Left lung (tissue), 10 donors: Measurements from ENCODE around the gene BPIFB1. TPM values are rescaled to one million over a fixed set of nuclear protein-coding genes. Genes with fewer than 3 reads are reported as not detected.
A peak's percentile ranks its signal among the peaks of the same experiment; 100 is the strongest.

Source experiments
- ATAC-seq: fragments of 200-7000 bp; cut with Tn5 transposase; one replicate; pipeline ENCODE4 v1.9.1; 2020; ENCODE audit warnings: moderate library complexity
- DNase-seq, 4 donors: peaks; one replicate each; pipeline ENCODE4 v3.0.0-alpha.2; 2013 to 2020
- H3K27ac ChIP-seq, 2 donors: fragments of 200-600 bp; sonication (generic) in 1 of 2; one replicate each; pipeline versions ENCODE4 v1.5.0 to v1.8.0; 2020 to 2021
- H3K27me3 ChIP-seq, 2 donors: fragments of 200-600 bp; sonication (generic) in 1 of 2; one replicate each; pipeline versions ENCODE4 v1.5.0 to v1.8.0; 2020 to 2021
- H3K36me3 ChIP-seq, 2 donors: fragments of 200-600 bp; sonication (generic) in 1 of 2; one replicate each; pipeline versions ENCODE4 v1.5.0 to v1.8.0; 2020 to 2021
- H3K4me1 ChIP-seq, 2 donors: fragments of 200-600 bp; one replicate each; pipeline ENCODE4 v1.8.0; 2021
- H3K4me3 ChIP-seq, 2 donors: fragments of 200-600 bp; sonication (generic) in 1 of 2; one replicate each; pipeline versions ENCODE4 v1.5.0 to v1.8.0; 2020 to 2021; ENCODE audit warnings: mild to moderate bottlenecking in 1 of 2
- H3K9me3 ChIP-seq, 2 donors: fragments of 200-600 bp; sonication (generic) in 1 of 2; one replicate each; pipeline versions ENCODE4 v1.5.0 to v1.8.0; 2020 to 2021
- CTCF ChIP-seq, 2 donors: fragments of 200-600 bp; sonication (generic) in 1 of 2; IDR thresholded peaks; one replicate each; pipeline versions ENCODE4 v1.5.0 to v1.8.0; 2021; ENCODE audit warnings: antibody characterized with exemption in 2 of 2
- intact Hi-C, 2 donors: fragments of 100-400 bp; cut with DNase I; formaldehyde crosslinking; loops; one replicate each; pipeline versions ENCODE4 v1.11.2 to v1.14.2; 2022
- polyA plus RNA-seq, 6 donors: library from polyadenylated mRNA; unstranded; fragments of 120-200 nt; gene quantifications; one replicate each; pipeline ENCODE4 v1.2.1, GENCODE V29; 2013; ENCODE audit not compliant: insufficient read length in 6 of 6
- total RNA-seq, 2 donors: library from RNA; stranded (reverse); fragmentation: NEBNext Ultra II Directional; extraction: Animal tissue kit (Norgen Biotek cat#: 25700); gene quantifications; one replicate each; pipeline ENCODE4 v1.2.1, GENCODE V29; 2021
- donor health status: DM: no; HTN: yes; CAD: no.
- donor health status: DM: no; HTN: no; CAD: no.

BPIFB1 gene
- total and polyA plus RNA-seq, 8 donors, result 0.11 to 121 (median 0.19) TPM; not detected in 4

DNA sequence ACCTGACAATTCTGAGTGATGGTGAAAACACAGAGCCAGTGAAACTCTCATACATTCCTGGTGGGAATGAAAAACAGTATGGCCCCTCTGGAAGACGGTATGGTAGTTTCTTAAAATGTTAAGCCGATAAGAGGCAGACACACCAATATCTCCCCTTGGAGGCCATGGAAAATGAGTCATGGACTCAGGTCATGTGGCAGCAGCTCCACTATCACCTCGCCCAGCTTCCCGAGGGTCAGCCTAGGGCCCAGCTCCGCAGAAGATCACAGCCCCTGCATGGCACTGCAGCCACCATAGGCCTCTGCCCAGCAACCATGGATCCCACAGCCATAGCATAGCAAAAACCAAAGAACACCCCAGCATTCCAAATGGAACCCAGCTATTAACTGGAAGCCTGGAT lies 25.8 kb upstream of the BPIFB1 start:
- H3K27me3 ChIP-seq, result no peaks in the 10 kb centered on the region
- H3K36me3 ChIP-seq, result no peaks in the 10 kb centered on the region
- no peak for TF ChIP-seq CTCF (IDR thresholded peaks at IDR 0.05)
- intact Hi-C loops, result no loop called here
- no peaks in the 10 kb centered on the region for H3K4me1 ChIP-seq
- no peak for ATAC-seq
- H3K9me3 ChIP-seq, result peaks cover 0 to 7% of the 10 kb centered on the region in 2 donors
- H3K4me3 ChIP-seq, result no peak overlapping the region
- no peak overlapping the region for H3K27ac ChIP-seq
- no peak for DNase-seq

DNA sequence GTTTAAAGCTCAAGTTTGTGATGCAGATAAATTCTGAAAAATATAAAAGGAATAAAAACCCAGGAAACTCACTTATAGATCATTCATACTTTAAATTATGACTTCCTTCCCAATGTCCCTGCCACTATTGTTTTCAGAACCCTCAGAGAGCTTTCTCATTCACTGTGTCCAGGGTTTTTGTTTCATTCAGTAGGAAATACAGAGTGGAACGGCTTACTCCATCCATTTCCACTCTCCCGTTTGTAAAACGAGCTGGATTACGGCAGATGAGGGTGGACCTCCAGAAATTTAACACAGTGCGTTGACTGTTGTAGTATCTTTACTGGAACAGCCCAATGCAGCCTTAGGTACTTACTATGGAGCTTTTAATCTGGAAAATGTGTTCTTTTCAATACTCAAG lies 23.6 kb upstream of the BPIFB1 start:
- intact Hi-C loops, result no loop called here
- Histone ChIP-seq H3K4me3 (no peak overlapping the region), H3K27me3 (peaks cover 0 to 5% of the 10 kb centered on the region in 2 donors), H3K4me1 (peaks cover 0 to 5% of the 10 kb centered on the region in 2 donors), H3K27ac (no peak overlapping the region), H3K36me3 (no peaks in the 10 kb centered on the region), H3K9me3 (peaks cover 0 to 7% of the 10 kb centered on the region in 2 donors)
- ATAC-seq, result no peak
- TF ChIP-seq CTCF (IDR thresholded peaks at IDR 0.05), result no peak
- no peak for DNase-seq

- no peak for TF ChIP-seq CTCF (IDR thresholded peaks at IDR 0.05)
- Histone ChIP-seq H3K9me3 (peaks cover 0 to 7% of the 10 kb centered on the region in 2 donors), H3K36me3 (no peaks in the 10 kb centered on the region), H3K27ac (peak overlapping the region in 1 of 2 donors; percentile 67), H3K27me3 (peaks cover 0 to 7% of the 10 kb centered on the region in 2 donors), H3K4me3 (no peak overlapping the region), H3K4me1 (peaks cover 0 to 5% of the 10 kb centered on the region in 2 donors)
- intact Hi-C loops, result no loop called here
- ATAC-seq, result no peak
- no peak for DNase-seq
Observed at GRCh38 chr20:33261465-33261864, 21.5 kb upstream of the BPIFB1 start.

- no peak overlapping the region for H3K4me3 ChIP-seq
- no peaks in the 10 kb centered on the region for H3K36me3 ChIP-seq
- intact Hi-C loops, result no loop called here
- DNase-seq, result peak in 2 of 4 donors; percentile 24 to 54
- ATAC-seq, result peak; percentile 95
- H3K27me3 ChIP-seq, result peaks cover 0 to 12% of the 10 kb centered on the region in 2 donors
- peak in 1 of 2 donors; percentile 49 for TF ChIP-seq CTCF (IDR thresholded peaks at IDR 0.05)
- peak overlapping the region in 1 of 2 donors; percentile 67 for H3K27ac ChIP-seq
- peaks cover 0 to 9% of the 10 kb centered on the region in 2 donors for H3K4me1 ChIP-seq
- H3K9me3 ChIP-seq, result peaks cover 0 to 7% of the 10 kb centered on the region in 2 donors
Observed at GRCh38 chr20:33262658-33263065, 20.4 kb upstream of the BPIFB1 start.

GRCh38 chr20:33263784-33264183 lies 19.2 kb upstream of the BPIFB1 start:
- Histone ChIP-seq H3K36me3 (no peaks in the 10 kb centered on the region), H3K27ac (no peak overlapping the region), H3K27me3 (peaks cover 0 to 19% of the 10 kb centered on the region in 2 donors), H3K4me1 (peaks cover 0 to 15% of the 10 kb centered on the region in 2 donors), H3K4me3 (no peak overlapping the region), H3K9me3 (peaks cover 0 to 7% of the 10 kb centered on the region in 2 donors)
- TF ChIP-seq CTCF (IDR thresholded peaks at IDR 0.05), result no peak
- intact Hi-C loops, result no loop called here
- DNase-seq, result no peak
- no peak for ATAC-seq
